Measurements from ENCODE around the gene ZNHIT2. TPM values are rescaled to one million over a fixed set of nuclear protein-coding genes. Genes with fewer than 3 reads are reported as not detected.
"Not testable (repeated sequence)": the region's sequence is repeated elsewhere in the genome, so short reads cannot be mapped to it uniquely, and the experiment has no call there.

ZNHIT2 gene
- total RNA-seq, 1 donor from 2014 or later, result 11.3 TPM

- no peak for DNase-seq (ENCODE audit: low read depth, low spot score)
These were observed 2.1 kb upstream of the ZNHIT2 start for GRCh38 chr11:65119670-65119995.

- DNase-seq (ENCODE audit: low read depth, low spot score), result not testable (repeated sequence)
These were observed 1.6 kb upstream of the ZNHIT2 start for GRCh38 chr11:65118891-65119669.

GRCh38 chr11:65118097-65118837 is 766 bp upstream of the ZNHIT2 start:
- no peak for DNase-seq (ENCODE audit: low read depth, low spot score)

GRCh38 chr11:65116370-65117205 is 913 bp downstream of the ZNHIT2 start:
- no peak for DNase-seq (ENCODE audit: low read depth, low spot score)

GRCh38 chr11:65115361-65116082 is 2.0 kb downstream of the ZNHIT2 start:
- DNase-seq (ENCODE audit: low read depth, low spot score), result no peak

GRCh38 chr11:65114538-65115171 is 2.8 kb downstream of the ZNHIT2 start:
- no peak for DNase-seq (ENCODE audit: low read depth, low spot score)

GRCh38 chr11:65113839-65114238 is 3.7 kb downstream of the ZNHIT2 start:
- no peak for DNase-seq (ENCODE audit: low read depth, low spot score)

GRCh38 chr11:65113361-65113756 is 4.1 kb downstream of the ZNHIT2 start:
- no peak for DNase-seq (ENCODE audit: low read depth, low spot score)

- no peak for DNase-seq (ENCODE audit: low read depth, low spot score)
These were observed 4.7 kb downstream of the ZNHIT2 start for GRCh38 chr11:65112546-65113360.

GRCh38 chr11:65111744-65112545 is 5.6 kb downstream of the ZNHIT2 start, which contains the start of gene TM7SF2:
TSS of gene TM7SF2 (plus strand) at chr11:65111872. CDS start at chr11:65112016, 144 bp downstream.
- peak; percentile 66 for DNase-seq (ENCODE audit: low read depth, low spot score)

GRCh38 chr11:65111159-65111743 is 6.2 kb downstream of the ZNHIT2 start:
- DNase-seq (ENCODE audit: low read depth, low spot score), result no peak

- no peak for DNase-seq (ENCODE audit: low read depth, low spot score)
These were observed 7.1 kb downstream of the ZNHIT2 start for GRCh38 chr11:65110354-65110861.

GRCh38 chr11:65109231-65110198 is 8.0 kb downstream of the ZNHIT2 start:
- DNase-seq (ENCODE audit: low read depth, low spot score), result no peak

- DNase-seq (ENCODE audit: low read depth, low spot score), result no peak
These were observed 8.9 kb downstream of the ZNHIT2 start for GRCh38 chr11:65108469-65109123.

GRCh38 chr11:65107751-65108468 is 9.6 kb downstream of the ZNHIT2 start:
- DNase-seq (ENCODE audit: low read depth, low spot score), result no peak

GRCh38 chr11:65107078-65107477 is 10.4 kb downstream of the ZNHIT2 start:
- DNase-seq (ENCODE audit: low read depth, low spot score), result no peak

Data from pulmonary artery endothelial cell (primary cell).